Endothelial cell of umbilical vein (primary cell): ENCODE data around the gene PPTC7. TPM values are rescaled to one million over a fixed set of nuclear protein-coding genes. Genes with fewer than 3 reads are reported as not detected.

Experiments
- Bru-seq: library from RNA; stranded (reverse); fragments of 400-500 nt; gene quantifications from one replicate; lab custom pipeline; 2021; lab: Mats Ljungman, UMichigan
- BruChase-seq, 2 experiments: library from RNA; stranded (reverse); fragments of 400-500 nt; gene quantifications; one replicate each; lab custom pipeline; 2021; lab: Mats Ljungman, UMichigan
- BruUV-seq: library from RNA; stranded (reverse); fragments of 400-500 nt; replicated peaks from 2 replicates; lab custom pipeline; 2021; lab: Mats Ljungman, UMichigan
- CTCF ChIA-PET: fragments of 300-600, 350-600 bp; sonication (Branson Sonifier 250); formaldehyde crosslinking; loops from one replicate; lab custom pipeline; 2021; ENCODE audit warnings: antibody characterized with exemption, inconsistent platforms; lab: Charles Lee
- POLR2A ChIA-PET: fragments of 300-600, 350-600 bp; sonication (Branson Sonifier 250); formaldehyde crosslinking; loops from one replicate; lab custom pipeline; 2021; ENCODE audit warnings: antibody characterized with exemption, inconsistent platforms; lab: Charles Lee
- DNase-seq: peaks from one replicate; pipeline ENCODE4 v3.0.0-alpha.2; 2011; ENCODE audit warnings: low read depth, low spot score
- FAIRE-seq: peaks from 2 replicates; lab custom pipeline; 2011; peaks lifted over from hg19 to GRCh38; lab: Jason Lieb, UNC
- H2AFZ ChIP-seq: 2 replicates; pipeline ENCODE4 v1.6.0; 2012; ENCODE audit warnings: low read depth, low read length, control low read depth, inconsistent platforms
- H3K27ac ChIP-seq: 2 replicates; pipeline ENCODE4 v1.5.1; 2011; ENCODE audit warnings: low read depth, mild to moderate bottlenecking, control low read depth, low read length, moderate library complexity; ENCODE audit not compliant: insufficient read depth
- H3K27me3 ChIP-seq, 2 experiments: 2 replicates each; pipeline versions ENCODE4 v1.6.0 to v1.6.1; 2011; ENCODE audit warnings: low read length in 2 of 2, mixed read lengths in 1 of 2; ENCODE audit not compliant: control insufficient read depth in 2 of 2, insufficient read depth in 2 of 2
- H3K36me3 ChIP-seq, 2 experiments: 2 replicates in 1 of 2; 3 replicates in 1 of 2; pipeline ENCODE4 v1.5.1; 2011; ENCODE audit warnings: low read length in 2 of 2, mild to moderate bottlenecking in 1 of 2, moderate library complexity in 1 of 2; ENCODE audit not compliant: control insufficient read depth in 2 of 2, insufficient read depth in 2 of 2; ENCODE audit errors: extremely low read depth in 1 of 2
- H3K4me1 ChIP-seq: 3 replicates; pipeline ENCODE4 v1.5.1; 2011; ENCODE audit warnings: mild to moderate bottlenecking, low read length; ENCODE audit not compliant: control insufficient read depth, insufficient read depth; ENCODE audit errors: extremely low read depth
- H3K4me2 ChIP-seq: 2 replicates; pipeline ENCODE4 v1.6.1; 2011; ENCODE audit warnings: low read length, control low read depth, mixed read lengths; ENCODE audit not compliant: insufficient read depth
- H3K4me3 ChIP-seq, 3 experiments: fragments of 200-600 bp in 1 of 3; sonication (generic), shearing (Covaris generic) in 1 of 3; replicated peaks in 1 of 3; 2 replicates each; pipeline ENCODE4 v1.5.1; 2011 to 2016; ENCODE audit warnings: control low read depth in 3 of 3, low read length in 3 of 3, mild to moderate bottlenecking in 2 of 3, inconsistent platforms in 1 of 3, low read depth in 1 of 3, moderate library complexity in 1 of 3; ENCODE audit not compliant: insufficient read depth in 1 of 3
- H3K79me2 ChIP-seq: 2 replicates; pipeline ENCODE4 v1.6.0; 2012; ENCODE audit warnings: low read length, inconsistent platforms; ENCODE audit not compliant: control insufficient read depth, insufficient read depth
- H3K9ac ChIP-seq: replicated peaks from 2 replicates; pipeline ENCODE3; 2011; ENCODE audit warnings: low read length, control low read depth; ENCODE audit not compliant: insufficient read depth; ENCODE audit errors: extremely low read depth
- H3K9me1 ChIP-seq: replicated peaks from 3 replicates; pipeline ENCODE4 v1.6.0; 2011; ENCODE audit warnings: mild to moderate bottlenecking, low read length; ENCODE audit not compliant: control insufficient read depth, insufficient read depth; ENCODE audit errors: extremely low read depth
- H3K9me3 ChIP-seq: replicated peaks from 2 replicates; pipeline ENCODE4 v1.5.1; 2012; ENCODE audit warnings: low read length, inconsistent platforms; ENCODE audit not compliant: control insufficient read depth, insufficient read depth
- H4K20me1 ChIP-seq: replicated peaks from 2 replicates; pipeline ENCODE3; 2011; ENCODE audit warnings: mild to moderate bottlenecking, low read length; ENCODE audit not compliant: control insufficient read depth, insufficient read depth; ENCODE audit errors: extremely low read depth
- CTCF ChIP-seq, 2 donors: IDR thresholded peaks; 1 replicate in 1 of 2; 2 replicates in 1 of 2; pipeline ENCODE4 v1.5.1; 2011; ENCODE audit warnings: low read length in 2 of 2, mild to moderate bottlenecking in 2 of 2, moderate library complexity in 2 of 2, control low read depth in 1 of 2, inconsistent platforms in 1 of 2, low read depth in 1 of 2; ENCODE audit not compliant: insufficient read depth in 1 of 2; ENCODE audit errors: extremely low read depth in 1 of 2
- EZH2 ChIP-seq: IDR thresholded peaks from 2 replicates; pipeline ENCODE4 v1.6.1; 2012; ENCODE audit warnings: borderline replicate concordance, low read depth, mild to moderate bottlenecking, moderate library complexity, low read length, inconsistent platforms; ENCODE audit not compliant: severe bottlenecking
- FOS ChIP-seq: IDR thresholded peaks from 2 replicates; pipeline ENCODE4 v1.6.1; 2011; ENCODE audit warnings: mild to moderate bottlenecking, low read length, moderate library complexity, borderline replicate concordance; ENCODE audit not compliant: insufficient read depth
- GATA2 ChIP-seq: IDR thresholded peaks from 2 replicates; pipeline ENCODE4 v1.7.0; 2011; ENCODE audit warnings: low read depth, mild to moderate bottlenecking, moderate library complexity, mixed read lengths, low read length; ENCODE audit not compliant: insufficient read length, insufficient read depth
- JUN ChIP-seq: IDR thresholded peaks from 2 replicates; pipeline ENCODE4 v1.6.1; 2011; ENCODE audit warnings: borderline replicate concordance, low read depth; ENCODE audit not compliant: insufficient read length, insufficient read depth
- MYC ChIP-seq: IDR thresholded peaks from one replicate; pipeline ENCODE4 v1.6.1; 2011; ENCODE audit warnings: mild to moderate bottlenecking, low read depth, low read length
- POLR2A ChIP-seq: IDR thresholded peaks from 2 replicates; pipeline ENCODE4 v1.6.1; 2012; ENCODE audit warnings: low read depth, mild to moderate bottlenecking, control low read depth, low read length
- POLR2AphosphoS5 ChIP-seq: IDR thresholded peaks from 2 replicates; pipeline ENCODE4 v1.6.1; 2012; ENCODE audit warnings: low read depth, mild to moderate bottlenecking, control low read depth, low read length, moderate library complexity; ENCODE audit not compliant: insufficient read depth
- dilution Hi-C: fragments of 300-500 bp; cut with MboI; formaldehyde crosslinking; loops from one replicate; pipeline ENCODE4 v1.15.0; 2019; ENCODE audit warnings: low sequenced_read_pairs; ENCODE audit not compliant: extremely low pct_ligation_motif_present
- intact Hi-C: fragments of 100-400 bp; cut with micrococcal nuclease; formaldehyde crosslinking; loops from one replicate; pipeline ENCODE4 v1.10.0; 2022
- long read RNA-seq: library from polyadenylated mRNA; stranded (forward); transcript quantifications from one replicate; pipeline ENCODE4 v2.0.0, GENCODE V29; 2021
- polyA minus RNA-seq, 3 experiments: library from RNA; depleted of rRNA, polyadenylated mRNA; stranded (reverse); fragments of >200 nt; gene quantifications; 1 replicate in 1 of 3; 2 replicates in 2 of 3; pipeline ENCODE4 v1.2.3, GENCODE V29; 2011
- polyA plus RNA-seq, 4 experiments: library from polyadenylated mRNA; depleted of rRNA in 3 of 4; stranded (reverse) in 3 of 4; unstranded in 1 of 4; fragments of >200 nt; gene quantifications; 2 replicates each; pipeline versions ENCODE4 v1.2.1 to v1.2.3, GENCODE V29; 2011 to 2012; ENCODE audit warnings: missing spikeins in 1 of 4
- total RNA-seq: library from RNA; stranded (reverse); gene quantifications from 2 replicates; pipeline ENCODE4 v1.2.3, GENCODE V29; 2021
- TF ChIP-seq, protein P1 (sequence below): IDR thresholded peaks from 2 replicates; pipeline ENCODE4 v1.6.1; 2011; ENCODE audit not compliant: insufficient read depth, insufficient read length

Gene PPTC7, protein sequence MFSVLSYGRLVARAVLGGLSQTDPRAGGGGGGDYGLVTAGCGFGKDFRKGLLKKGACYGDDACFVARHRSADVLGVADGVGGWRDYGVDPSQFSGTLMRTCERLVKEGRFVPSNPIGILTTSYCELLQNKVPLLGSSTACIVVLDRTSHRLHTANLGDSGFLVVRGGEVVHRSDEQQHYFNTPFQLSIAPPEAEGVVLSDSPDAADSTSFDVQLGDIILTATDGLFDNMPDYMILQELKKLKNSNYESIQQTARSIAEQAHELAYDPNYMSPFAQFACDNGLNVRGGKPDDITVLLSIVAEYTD
- total RNA-seq (15.2 and 17.0 TPM in 2 replicates), polyA plus RNA-seq (6.8 and 8.4 TPM in 2 replicates), polyA minus RNA-seq (27.4 and 28.7 TPM in 2 replicates), Bru-seq, nascent RNA (percentile 83 among the genes with signal in this experiment), BruChase-seq, experiment 1, labeled RNA remaining after a 6-hour chase (percentile 71 among the genes with signal in this experiment), BruChase-seq, experiment 2, labeled RNA remaining after a 2-hour chase (percentile 87 among the genes with signal in this experiment)
- 7.6 and 7.7 TPM in 2 replicates for polyA plus RNA-seq (2011; cell fraction: cytosol; rRNA removed)
- 10.7 and 14.5 TPM in 2 replicates for polyA plus RNA-seq (2011; cell fraction: nucleus; rRNA removed)
- polyA plus RNA-seq (2012) = 16.2 and 20.9 TPM in 2 replicates
- polyA minus RNA-seq (2011; cell fraction: cytosol; rRNA and poly(A)+ RNA removed) = 16.2 TPM
- 9.0 and 15.4 TPM in 2 replicates for polyA minus RNA-seq (2011; cell fraction: nucleus; rRNA and poly(A)+ RNA removed)
- long read RNA-seq, full-length matches to known transcripts = 6 of 15 reads
- long read RNA-seq, partial matches to known transcripts = 0 of 15 reads
- long read RNA-seq, other reads (novel, unspliced or antisense) = 9 of 15 reads

- CTCF ChIA-PET = interaction anchor here (3.2 kb wide), 1 partner anchor 18 kb away, joined by 27 read pairs; no protein-coding TSS in a partner anchor
- peak within 1 kb of the TSS; percentile 75 for H2AFZ ChIP-seq
- POLR2A ChIA-PET = no interaction called here
- no peaks in the 10 kb centered on the region for H3K9me3 ChIP-seq
- peak within 1 kb of the TSS; percentile 30 for H3K27ac ChIP-seq
- H3K27me3 ChIP-seq = no peaks in the 10 kb centered on the region
- DNase-seq = peak; percentile 95
- peak; percentile 92 for FAIRE-seq
- no peaks in the 10 kb centered on the region for H3K36me3 ChIP-seq
- dilution Hi-C loops = no loop called here
- no peaks in the 10 kb centered on the region for H3K9me1 ChIP-seq
- peaks cover 29% of the 10 kb centered on the region for H3K4me1 ChIP-seq
- H3K4me3 ChIP-seq = peak within 1 kb of the TSS; percentile 77 to 91 (median 84)
- TF ChIP-seq, protein P1, sequence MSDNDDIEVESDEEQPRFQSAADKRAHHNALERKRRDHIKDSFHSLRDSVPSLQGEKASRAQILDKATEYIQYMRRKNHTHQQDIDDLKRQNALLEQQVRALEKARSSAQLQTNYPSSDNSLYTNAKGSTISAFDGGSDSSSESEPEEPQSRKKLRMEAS = no peak
- no peak for TF ChIP-seq JUN
- no peak for TF ChIP-seq FOS
- TF ChIP-seq POLR2A = peak; percentile 90
- TF ChIP-seq CTCF (IDR thresholded peaks at IDR 0.05; ENCODE audit: extremely low read depth in 1 of 2, insufficient read depth in 1 of 2, low read depth in 1 of 2, low read length in 2 of 2) = no peak
- TF ChIP-seq EZH2 = no peak
- no peak for TF ChIP-seq GATA2
- peak; percentile 89 for TF ChIP-seq POLR2AphosphoS5
- no peak for TF ChIP-seq MYC
- intact Hi-C loops = loop anchor here (1.0 to 5.0 kb wide), 3 partner anchors 37 to 116 kb away; partner anchors contain the start of genes FAM216A, GPN3, RAD9B and VPS29
- BruUV-seq = TSS peak; percentile 24
- peaks cover 42% of the 10 kb centered on the region for H3K79me2 ChIP-seq
- no peaks in the 10 kb centered on the region for H4K20me1 ChIP-seq
- peak within 1 kb of the TSS; percentile 97 for H3K4me2 ChIP-seq
- H3K9ac ChIP-seq = peak within 1 kb of the TSS; percentile 77
These were observed at the start of gene PPTC7 for GRCh38 chr12:110583137-110584059. TSS of gene PPTC7 (minus strand) at chr12:110583318. CDS start at chr12:110583031, 287 bp downstream.
